Fibroblast of pulmonary artery (primary cell): ENCODE data around the gene EPB41L4B.

ENCODE experiments used
- DNase-seq: peaks from one replicate; pipeline ENCODE4 v3.0.0-alpha.2; 2010; ENCODE audit warnings: low read depth
- H3K4me3 ChIP-seq: replicated peaks from 2 replicates; pipeline ENCODE4 v1.5.1; 2011; ENCODE audit warnings: low read depth, mild to moderate bottlenecking, control low read depth, low read length, moderate library complexity
- CTCF ChIP-seq: IDR thresholded peaks from 2 replicates; pipeline ENCODE4 v1.5.1; 2011; ENCODE audit warnings: mild to moderate bottlenecking, control low read depth, low read length, inconsistent platforms; ENCODE audit errors: missing control alignments

Gene EPB41L4B

GRCh38 chr9:109278848-109279247 is 42.0 kb downstream of the EPB41L4B start:
- no peak overlapping the region for H3K4me3 ChIP-seq
- TF ChIP-seq CTCF, result no peak

DNA sequence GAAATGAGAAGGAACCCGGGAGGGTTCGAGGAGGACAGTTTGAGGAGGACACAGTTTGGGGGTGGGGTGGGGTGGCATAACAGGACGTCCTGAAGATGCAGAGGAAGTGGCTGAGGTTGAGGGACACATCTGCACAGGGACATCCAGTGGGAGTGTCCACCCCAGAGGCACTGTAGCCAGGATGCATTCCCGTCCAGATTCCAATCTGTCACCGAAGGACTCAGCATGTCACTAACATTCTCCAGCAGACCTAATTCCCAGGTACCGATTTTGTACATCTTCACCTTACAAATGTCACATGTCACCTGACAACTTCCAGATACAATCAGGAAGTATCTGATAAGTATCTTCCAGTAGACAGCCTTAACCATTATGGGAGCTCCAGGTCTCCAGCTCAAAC is 42.6 kb downstream of the EPB41L4B start:
- no peak for TF ChIP-seq CTCF
- no peak overlapping the region for H3K4me3 ChIP-seq
- DNase-seq, result no peak

More at GRCh38 chr9:109278848-109279247, 42.0 kb downstream of the EPB41L4B start:
- DNase-seq, result no peak

DNA sequence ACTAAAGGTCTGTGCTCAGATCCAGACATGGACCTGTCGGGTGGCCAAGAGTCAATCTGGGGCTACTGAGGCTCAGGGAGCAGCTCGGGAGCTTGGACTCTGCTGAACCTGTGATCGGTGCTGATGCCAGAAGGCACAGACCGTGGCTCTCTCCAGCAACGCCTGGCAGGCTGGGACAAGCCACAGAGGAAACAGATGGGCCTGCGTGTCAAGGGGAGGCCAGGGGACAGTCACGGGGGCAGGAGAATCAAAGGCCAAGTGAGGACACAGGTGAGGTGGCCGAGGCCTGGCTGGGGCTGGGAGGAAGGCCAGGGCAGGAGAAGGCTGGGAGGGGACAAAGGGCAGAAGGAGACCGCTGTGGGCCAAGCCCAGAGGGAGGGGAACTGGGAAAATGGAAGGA is 43.4 kb downstream of the EPB41L4B start:
- no peak for DNase-seq
- no peak overlapping the region for H3K4me3 ChIP-seq
- TF ChIP-seq CTCF, result no peak

GRCh38 chr9:109276469-109277440 is 44.1 kb downstream of the EPB41L4B start:
- no peak overlapping the region for H3K4me3 ChIP-seq
- DNase-seq, result no peak
- TF ChIP-seq CTCF, result no peak

- no peak overlapping the region for H3K4me3 ChIP-seq
- no peak for TF ChIP-seq CTCF
Observed at GRCh38 chr9:109274884-109275730, 45.8 kb downstream of the EPB41L4B start.

GRCh38 chr9:109273869-109274268 is 47.0 kb downstream of the EPB41L4B start:
- H3K4me3 ChIP-seq, result no peak overlapping the region
- no peak for TF ChIP-seq CTCF
- DNase-seq, result no peak

More at GRCh38 chr9:109274884-109275730, 45.8 kb downstream of the EPB41L4B start:
- DNase-seq, result no peak
